Upper lobe of left lung (tissue), 6 donors: ENCODE results near the gene SLC35C1. TPM values are rescaled to one million over a fixed set of nuclear protein-coding genes. Genes with fewer than 3 reads are reported as not detected.
A peak's percentile ranks its signal among the peaks of the same experiment; 100 is the strongest.

Experiments
- ATAC-seq, 2 donors: fragments of 200-7000 bp; cut with Tn5 transposase; one replicate each; pipeline ENCODE4 v1.9.1; 2022; ENCODE audit warnings: mild to moderate bottlenecking in 2 of 2, moderate library complexity in 2 of 2; ENCODE audit not compliant: low FRiP score in 2 of 2
- DNase-seq, 2 donors: peaks; one replicate each; pipeline ENCODE4 v3.0.0-alpha.2; 2019 to 2020
- H3K27ac ChIP-seq, 4 donors: fragments of 200-600 bp; sonication (generic); one replicate each; pipeline ENCODE4 v1.5.1; 2016 to 2019
- H3K27me3 ChIP-seq, 4 donors: fragments of 200-600 bp; sonication (generic); one replicate each; pipeline ENCODE4 v1.5.1; 2017 to 2019
- H3K36me3 ChIP-seq, 4 donors: fragments of 200-600 bp; sonication (generic); one replicate each; pipeline ENCODE4 v1.5.1; 2016 to 2019
- H3K4me1 ChIP-seq, 4 donors: fragments of 200-600 bp; sonication (generic); one replicate each; pipeline ENCODE4 v1.5.1; 2018 to 2019
- H3K4me3 ChIP-seq, 4 donors: fragments of 200-600 bp; sonication (generic); one replicate each; pipeline ENCODE4 v1.5.1; 2017 to 2019; ENCODE audit warnings: mild to moderate bottlenecking in 2 of 4, moderate library complexity in 1 of 4
- H3K9me3 ChIP-seq, 4 donors: fragments of 200-600 bp; sonication (generic); one replicate each; pipeline ENCODE4 v1.5.1; 2018 to 2019
- EP300 ChIP-seq, 4 donors: sonication (generic); formaldehyde crosslinking; IDR thresholded peaks; one replicate each; pipeline ENCODE4 v1.5.1; 2017; ENCODE audit warnings: antibody characterized with exemption in 4 of 4, control low read depth in 2 of 4
- POLR2A ChIP-seq, 4 donors: fragments of 450-650 bp; IDR thresholded peaks; one replicate each; pipeline ENCODE4 v1.5.1; 2016 to 2017; ENCODE audit warnings: antibody characterized with exemption in 4 of 4, mild to moderate bottlenecking in 2 of 4
- POLR2AphosphoS5 ChIP-seq, 2 donors: sonication (generic); formaldehyde crosslinking; IDR thresholded peaks; one replicate each; pipeline ENCODE4 v1.5.1; 2017; ENCODE audit warnings: antibody characterized with exemption in 2 of 2
- WGBS, 2 donors: methylation state at CpG; one replicate each; pipeline ENCODE4 v1.1.5; 2017 to 2018; 5-methylcytosine and 5-hydroxymethylcytosine counted together
- total RNA-seq, 6 donors: library from RNA; depleted of rRNA in 4 of 6; stranded (reverse); fragments of >200 nt in 4 of 6; gene quantifications; one replicate each; pipeline versions ENCODE4 v1.1.0 to v1.2.1, GENCODE V29; 2016 to 2021
- TF ChIP-seq, protein P1 (sequence below), 6 experiments: fragments of 450-650 bp in 4 of 6; fragments of 200-600 bp in 2 of 6; sonication (generic) in 2 of 6; IDR thresholded peaks; one replicate each; pipeline ENCODE4 v1.5.1; 2016 to 2019; ENCODE audit warnings: antibody characterized with exemption in 6 of 6
- donor health status: DM: no; HTN: no; CAD: no; lungs with moderate emphysema.
- donor health status: DM: no; HTN: yes; CAD: no; lungs with severe emphysema.

Gene SLC35C1
- total RNA-seq, 6 donors from 2014 or later: 18.3 to 50.9 (median 24.0) TPM

GRCh38 chr11:45857961-45858474, 53.1 kb downstream of the SLC35C1 start:
- Histone ChIP-seq H3K9me3 (no peaks in the 10 kb centered on the region), H3K4me1 (peaks cover 48 to 76% (median 56%) of the 10 kb centered on the region in 4 donors), H3K36me3 (peaks cover 16 to 70% (median 34%) of the 10 kb centered on the region in 4 donors), H3K4me3 (no peak overlapping the region), H3K27ac (peak overlapping the region; percentile 77 to 85 (median 79)), H3K27me3 (no peaks in the 10 kb centered on the region)
- TF ChIP-seq POLR2AphosphoS5 (IDR thresholded peaks at IDR 0.05) (peak; percentile 21 to 25), POLR2A (IDR thresholded peaks at IDR 0.05) (peak in 1 of 4 donors; percentile 11), EP300 (IDR thresholded peaks at IDR 0.05) (peak in 1 of 4 donors; percentile 37)
- TF ChIP-seq, protein P1, sequence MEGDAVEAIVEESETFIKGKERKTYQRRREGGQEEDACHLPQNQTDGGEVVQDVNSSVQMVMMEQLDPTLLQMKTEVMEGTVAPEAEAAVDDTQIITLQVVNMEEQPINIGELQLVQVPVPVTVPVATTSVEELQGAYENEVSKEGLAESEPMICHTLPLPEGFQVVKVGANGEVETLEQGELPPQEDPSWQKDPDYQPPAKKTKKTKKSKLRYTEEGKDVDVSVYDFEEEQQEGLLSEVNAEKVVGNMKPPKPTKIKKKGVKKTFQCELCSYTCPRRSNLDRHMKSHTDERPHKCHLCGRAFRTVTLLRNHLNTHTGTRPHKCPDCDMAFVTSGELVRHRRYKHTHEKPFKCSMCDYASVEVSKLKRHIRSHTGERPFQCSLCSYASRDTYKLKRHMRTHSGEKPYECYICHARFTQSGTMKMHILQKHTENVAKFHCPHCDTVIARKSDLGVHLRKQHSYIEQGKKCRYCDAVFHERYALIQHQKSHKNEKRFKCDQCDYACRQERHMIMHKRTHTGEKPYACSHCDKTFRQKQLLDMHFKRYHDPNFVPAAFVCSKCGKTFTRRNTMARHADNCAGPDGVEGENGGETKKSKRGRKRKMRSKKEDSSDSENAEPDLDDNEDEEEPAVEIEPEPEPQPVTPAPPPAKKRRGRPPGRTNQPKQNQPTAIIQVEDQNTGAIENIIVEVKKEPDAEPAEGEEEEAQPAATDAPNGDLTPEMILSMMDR (IDR thresholded peaks at IDR 0.05): no peak
- 34 to 45% methylated on average over 2 of the region's 2 CpGs for WGBS, 2 donors
- ATAC-seq (peak; percentile 82 to 86), DNase-seq (peak in 1 of 2 donors; percentile 90)

- Histone ChIP-seq H3K9me3 (no peaks in the 10 kb centered on the region), H3K27ac (peak overlapping the region; percentile 77 to 85 (median 79)), H3K36me3 (peaks cover 24 to 73% (median 42%) of the 10 kb centered on the region in 4 donors), H3K27me3 (no peaks in the 10 kb centered on the region), H3K4me1 (peaks cover 46 to 69% (median 52%) of the 10 kb centered on the region in 4 donors), H3K4me3 (no peak overlapping the region)
- ATAC-seq (no peak), DNase-seq (no peak)
- 69 to 81% methylated on average over 5 of the region's 5 CpGs for WGBS, 2 donors
- TF ChIP-seq POLR2AphosphoS5 (IDR thresholded peaks at IDR 0.05): no peak
- no peak for TF ChIP-seq POLR2A (IDR thresholded peaks at IDR 0.05)
- TF ChIP-seq, protein P1 (IDR thresholded peaks at IDR 0.05): no peak
- TF ChIP-seq EP300 (IDR thresholded peaks at IDR 0.05): no peak
Measured at GRCh38 chr11:45858751-45859398, 53.9 kb downstream of the SLC35C1 start.

- peak; percentile 93 to 95 for DNase-seq
- WGBS, 2 donors: 18 to 35% methylated on average over 10 of the region's 12 CpGs
- no peaks in the 10 kb centered on the region for H3K9me3 ChIP-seq
- TF ChIP-seq, protein P1 (IDR thresholded peaks at IDR 0.05): no peak
- peak in 2 of 4 donors; percentile 67 to 95 for TF ChIP-seq EP300 (IDR thresholded peaks at IDR 0.05)
- peak; percentile 78 to 92 for TF ChIP-seq POLR2AphosphoS5 (IDR thresholded peaks at IDR 0.05)
- peak in 2 of 4 donors; percentile 21 to 41 for TF ChIP-seq POLR2A (IDR thresholded peaks at IDR 0.05)
- peak; percentile 83 to 92 for ATAC-seq
- H3K4me3 ChIP-seq: no peak overlapping the region
- H3K27me3 ChIP-seq: no peaks in the 10 kb centered on the region
- peaks cover 44 to 61% (median 51%) of the 10 kb centered on the region in 4 donors for H3K4me1 ChIP-seq
- H3K36me3 ChIP-seq: peaks cover 33 to 81% (median 49%) of the 10 kb centered on the region in 4 donors
- H3K27ac ChIP-seq: peak overlapping the region; percentile 77 to 85 (median 79)
Measured at GRCh38 chr11:45859661-45860140, 54.8 kb downstream of the SLC35C1 start.

- 85 to 90% methylated on average over 5 of the region's 5 CpGs for WGBS, 2 donors
- Histone ChIP-seq H3K27ac (peak overlapping the region; percentile 77 to 85 (median 79)), H3K36me3 (peaks cover 37 to 83% (median 55%) of the 10 kb centered on the region in 4 donors), H3K27me3 (no peaks in the 10 kb centered on the region), H3K4me3 (no peak overlapping the region), H3K4me1 (peaks cover 42 to 55% (median 49%) of the 10 kb centered on the region in 4 donors), H3K9me3 (no peaks in the 10 kb centered on the region)
- DNase-seq: no peak
- no peak for ATAC-seq
- no peak for TF ChIP-seq EP300 (IDR thresholded peaks at IDR 0.05)
- no peak for TF ChIP-seq POLR2A (IDR thresholded peaks at IDR 0.05)
- no peak for TF ChIP-seq POLR2AphosphoS5 (IDR thresholded peaks at IDR 0.05)
- TF ChIP-seq, protein P1 (IDR thresholded peaks at IDR 0.05): no peak
Measured at GRCh38 chr11:45860348-45860747, 55.4 kb downstream of the SLC35C1 start.
